HG02588 (cell line): ENCODE measurements around the gene PCNT.

Experiments
- ATAC-seq: cut with Tn5 transposase; IDR thresholded peaks from one replicate; pipeline ENCODE4 v1.9.1; 2021; ENCODE audit warnings: mild to moderate bottlenecking, moderate library complexity; ENCODE audit not compliant: unreplicated experiment

The PCNT gene, protein sequence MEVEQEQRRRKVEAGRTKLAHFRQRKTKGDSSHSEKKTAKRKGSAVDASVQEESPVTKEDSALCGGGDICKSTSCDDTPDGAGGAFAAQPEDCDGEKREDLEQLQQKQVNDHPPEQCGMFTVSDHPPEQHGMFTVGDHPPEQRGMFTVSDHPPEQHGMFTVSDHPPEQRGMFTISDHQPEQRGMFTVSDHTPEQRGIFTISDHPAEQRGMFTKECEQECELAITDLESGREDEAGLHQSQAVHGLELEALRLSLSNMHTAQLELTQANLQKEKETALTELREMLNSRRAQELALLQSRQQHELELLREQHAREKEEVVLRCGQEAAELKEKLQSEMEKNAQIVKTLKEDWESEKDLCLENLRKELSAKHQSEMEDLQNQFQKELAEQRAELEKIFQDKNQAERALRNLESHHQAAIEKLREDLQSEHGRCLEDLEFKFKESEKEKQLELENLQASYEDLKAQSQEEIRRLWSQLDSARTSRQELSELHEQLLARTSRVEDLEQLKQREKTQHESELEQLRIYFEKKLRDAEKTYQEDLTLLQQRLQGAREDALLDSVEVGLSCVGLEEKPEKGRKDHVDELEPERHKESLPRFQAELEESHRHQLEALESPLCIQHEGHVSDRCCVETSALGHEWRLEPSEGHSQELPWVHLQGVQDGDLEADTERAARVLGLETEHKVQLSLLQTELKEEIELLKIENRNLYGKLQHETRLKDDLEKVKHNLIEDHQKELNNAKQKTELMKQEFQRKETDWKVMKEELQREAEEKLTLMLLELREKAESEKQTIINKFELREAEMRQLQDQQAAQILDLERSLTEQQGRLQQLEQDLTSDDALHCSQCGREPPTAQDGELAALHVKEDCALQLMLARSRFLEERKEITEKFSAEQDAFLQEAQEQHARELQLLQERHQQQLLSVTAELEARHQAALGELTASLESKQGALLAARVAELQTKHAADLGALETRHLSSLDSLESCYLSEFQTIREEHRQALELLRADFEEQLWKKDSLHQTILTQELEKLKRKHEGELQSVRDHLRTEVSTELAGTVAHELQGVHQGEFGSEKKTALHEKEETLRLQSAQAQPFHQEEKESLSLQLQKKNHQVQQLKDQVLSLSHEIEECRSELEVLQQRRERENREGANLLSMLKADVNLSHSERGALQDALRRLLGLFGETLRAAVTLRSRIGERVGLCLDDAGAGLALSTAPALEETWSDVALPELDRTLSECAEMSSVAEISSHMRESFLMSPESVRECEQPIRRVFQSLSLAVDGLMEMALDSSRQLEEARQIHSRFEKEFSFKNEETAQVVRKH (N-terminal part only)

DNA sequence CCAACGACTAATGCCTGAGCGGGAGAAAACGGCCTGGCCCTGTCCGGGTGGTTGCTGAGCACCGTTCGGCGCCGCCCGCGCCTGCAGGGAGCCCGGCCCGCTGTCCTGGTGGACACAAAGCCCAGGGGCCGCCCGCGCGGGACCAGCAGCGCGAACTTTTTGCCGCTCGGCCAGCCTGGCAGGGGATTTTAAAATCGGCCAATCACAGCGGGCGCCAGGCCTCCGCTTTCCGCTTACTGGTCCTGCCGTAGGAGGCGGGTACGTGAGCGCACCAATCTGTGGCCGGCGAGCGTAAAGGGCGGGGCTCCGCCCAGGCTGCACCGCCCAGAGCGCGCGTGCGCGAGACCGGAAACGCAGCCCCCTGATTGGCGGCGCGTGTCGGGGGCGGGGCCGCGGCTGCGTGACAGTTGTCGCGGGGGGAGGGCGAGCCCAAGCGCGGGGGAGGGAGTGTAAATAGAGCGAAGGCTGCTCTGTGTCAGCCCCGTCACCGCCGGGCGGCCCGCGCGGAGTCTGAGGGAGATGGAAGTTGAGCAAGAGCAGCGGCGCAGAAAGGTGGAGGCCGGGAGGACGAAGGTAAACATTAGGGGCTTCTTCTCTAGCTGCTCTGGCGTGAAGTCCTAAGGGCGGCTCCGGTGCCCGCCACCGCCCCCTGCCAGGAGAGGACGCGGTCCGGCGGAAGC, at the start of gene PCNT, which contains the start of gene C21orf58:
Gene PCNT (plus strand): TSS at position 447 of the 680 bp plus-strand sequence. CDS start 73 bp downstream, at position 520.
Gene C21orf58 (minus strand): TSS at position 161 of the 680 bp plus-strand sequence. CDS start 1,132 bp downstream, outside the sequence.
- ATAC-seq: peak; percentile 78

GRCh38 chr21:46274797-46275390, 49.1 kb upstream of the PCNT start:
- ATAC-seq: no peak

DNA sequence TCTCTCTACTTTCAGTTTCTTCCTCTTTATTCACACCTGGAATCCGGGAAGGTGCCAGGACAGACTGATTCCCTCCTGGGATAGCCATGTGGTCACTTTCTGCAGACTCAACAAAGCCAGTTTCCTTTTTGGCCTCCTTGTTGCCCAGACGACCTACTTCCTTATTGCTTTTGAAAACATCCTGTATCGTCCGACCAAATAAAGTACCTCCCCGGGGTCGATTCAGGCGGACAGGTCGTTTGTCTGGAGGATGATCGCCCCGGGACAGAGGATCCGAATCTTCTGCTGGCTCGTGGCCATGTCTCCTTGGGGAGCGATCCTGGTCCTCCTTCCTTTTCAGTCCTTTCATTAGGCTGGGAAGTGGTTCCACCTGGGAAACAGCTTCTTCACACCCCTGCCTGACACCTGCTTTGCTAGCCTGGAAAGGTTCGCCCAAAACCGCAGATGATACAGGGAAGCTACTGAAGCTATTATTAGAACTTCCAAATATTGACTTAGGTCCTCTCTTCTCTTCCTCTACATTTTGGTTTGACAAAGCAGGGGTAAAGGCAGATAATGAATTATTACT, 39.8 kb upstream of the PCNT start:
- no peak for ATAC-seq

DNA sequence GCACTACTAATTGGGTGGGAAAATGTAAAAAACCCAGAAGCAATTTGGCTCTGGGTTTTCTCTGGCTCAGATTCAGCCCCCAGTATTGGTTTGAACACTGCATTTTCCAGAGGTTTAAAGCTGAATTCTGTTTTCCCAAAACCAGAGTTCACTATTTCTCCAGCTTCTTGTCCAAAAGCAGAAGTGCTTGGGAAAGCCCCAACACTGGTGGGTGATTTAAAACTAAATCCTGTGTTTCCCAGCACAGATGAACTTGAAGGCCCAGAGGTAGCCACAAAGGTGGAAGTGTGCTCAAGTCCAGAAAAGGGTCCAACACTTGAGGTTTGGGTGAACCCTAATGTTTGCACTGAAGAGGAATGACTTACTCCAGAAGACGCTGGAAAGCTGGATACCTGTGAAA, 39.2 kb upstream of the PCNT start:
- ATAC-seq: no peak

DNA sequence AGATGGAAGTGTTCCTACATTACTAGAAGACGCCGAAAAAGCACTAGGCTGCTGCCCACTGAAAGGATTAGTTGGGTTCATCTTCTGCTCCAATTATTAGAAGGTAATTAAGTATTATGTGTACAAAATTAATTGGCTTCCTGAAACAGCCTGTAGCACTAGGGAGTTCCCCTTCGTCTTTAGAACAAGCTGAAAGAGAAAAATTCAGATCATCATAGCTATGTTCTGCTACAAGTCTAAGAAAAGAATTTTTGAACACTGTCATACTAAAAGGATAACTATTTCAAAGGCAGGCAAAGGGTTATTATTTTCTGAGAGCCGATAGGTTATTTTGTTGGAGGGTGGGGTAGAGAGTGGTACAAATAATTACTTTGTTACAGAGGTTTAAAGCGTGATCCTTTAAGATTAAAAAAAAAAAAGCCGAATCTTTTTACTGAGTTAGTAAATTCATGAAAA, 38.7 kb upstream of the PCNT start, which contains the start of gene MCM3AP:
Gene MCM3AP (minus strand): TSS at position 406 of the 456 bp plus-strand sequence. CDS start 325 bp downstream, at position 81.
- no peak for ATAC-seq

DNA sequence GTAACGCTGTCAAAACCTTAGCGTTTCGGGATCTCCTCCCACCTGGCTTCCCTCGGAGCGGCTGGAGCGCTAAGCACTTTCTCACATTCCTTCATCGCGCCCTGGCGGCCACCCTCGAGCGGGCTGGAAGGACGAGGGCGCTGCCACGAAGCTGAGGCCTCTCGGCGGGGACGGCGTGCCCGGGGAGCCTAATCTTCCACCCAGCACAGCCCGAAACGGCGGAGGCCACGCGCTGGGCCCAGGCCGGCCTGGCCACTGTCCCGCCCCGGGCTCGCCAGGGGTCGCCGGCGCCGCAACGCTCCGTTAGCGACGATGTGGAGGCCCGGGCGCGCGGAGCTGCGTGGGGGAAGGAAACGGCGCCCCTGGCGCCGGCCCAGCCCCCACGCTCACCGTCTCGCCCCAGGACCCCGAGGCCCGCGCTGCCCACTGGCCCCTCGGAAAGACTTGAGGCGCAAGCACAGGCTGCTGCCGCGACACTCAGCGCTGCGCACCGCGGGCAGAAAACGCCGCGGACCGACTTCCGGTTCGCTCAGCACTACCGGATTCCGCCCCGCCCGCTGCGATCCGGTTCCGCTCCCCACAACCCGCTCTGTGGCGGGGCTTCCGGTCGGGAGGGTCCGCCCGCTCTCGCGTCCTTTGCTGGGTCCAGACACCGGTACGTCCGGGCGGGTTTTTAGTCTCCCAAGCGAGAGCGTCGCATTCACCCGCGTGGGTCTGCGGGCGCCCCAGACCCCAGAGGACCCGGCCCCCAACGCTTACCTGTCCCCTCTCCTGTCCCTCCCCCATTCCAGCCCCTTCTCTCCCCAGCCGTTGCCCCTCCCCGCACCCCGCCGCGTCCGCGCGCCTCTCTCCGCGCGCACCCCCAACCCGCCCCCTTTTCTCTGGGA, 38.0 kb upstream of the PCNT start, which contains the start of gene YBEY:
Gene YBEY (plus strand): TSS at position 582 of the 887 bp plus-strand sequence. CDS start 572 bp downstream, outside the sequence.
- peak; percentile 86 for ATAC-seq

- ATAC-seq: no peak
Observed at GRCh38 chr21:46286648-46287002, 37.3 kb upstream of the PCNT start.

- ATAC-seq: no peak
Observed at GRCh38 chr21:46287541-46287940, 36.4 kb upstream of the PCNT start.

- ATAC-seq: no peak
Observed at GRCh38 chr21:46289655-46290179, 34.2 kb upstream of the PCNT start.

GRCh38 chr21:46291561-46291960, 32.4 kb upstream of the PCNT start:
- ATAC-seq: no peak

DNA sequence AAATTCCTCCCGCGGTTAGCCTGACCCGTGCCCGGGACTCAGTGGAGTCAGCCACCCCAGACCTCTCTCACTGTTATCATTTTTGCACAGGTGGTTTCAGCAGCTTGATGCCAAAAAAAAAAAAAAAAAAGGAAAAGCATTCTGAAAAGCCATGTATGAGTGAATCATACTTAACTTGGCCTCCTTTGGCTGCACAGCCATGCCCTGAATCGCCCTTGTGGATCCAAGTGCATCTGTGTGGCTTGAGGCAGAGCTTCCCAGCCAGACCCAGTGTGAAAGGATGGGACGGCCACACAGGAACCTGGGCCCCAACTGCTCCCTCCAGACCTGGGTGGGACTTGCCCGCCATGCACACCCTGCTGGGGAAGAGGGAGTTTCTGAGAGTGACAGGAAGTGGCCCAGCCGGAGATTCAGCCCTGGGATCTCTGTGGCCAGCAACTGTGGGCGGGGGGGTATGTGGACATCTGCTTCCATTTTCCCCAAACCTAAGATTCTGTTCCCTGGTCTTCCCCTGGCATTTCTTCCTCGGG, 29.2 kb upstream of the PCNT start:
- ATAC-seq: no peak

DNA sequence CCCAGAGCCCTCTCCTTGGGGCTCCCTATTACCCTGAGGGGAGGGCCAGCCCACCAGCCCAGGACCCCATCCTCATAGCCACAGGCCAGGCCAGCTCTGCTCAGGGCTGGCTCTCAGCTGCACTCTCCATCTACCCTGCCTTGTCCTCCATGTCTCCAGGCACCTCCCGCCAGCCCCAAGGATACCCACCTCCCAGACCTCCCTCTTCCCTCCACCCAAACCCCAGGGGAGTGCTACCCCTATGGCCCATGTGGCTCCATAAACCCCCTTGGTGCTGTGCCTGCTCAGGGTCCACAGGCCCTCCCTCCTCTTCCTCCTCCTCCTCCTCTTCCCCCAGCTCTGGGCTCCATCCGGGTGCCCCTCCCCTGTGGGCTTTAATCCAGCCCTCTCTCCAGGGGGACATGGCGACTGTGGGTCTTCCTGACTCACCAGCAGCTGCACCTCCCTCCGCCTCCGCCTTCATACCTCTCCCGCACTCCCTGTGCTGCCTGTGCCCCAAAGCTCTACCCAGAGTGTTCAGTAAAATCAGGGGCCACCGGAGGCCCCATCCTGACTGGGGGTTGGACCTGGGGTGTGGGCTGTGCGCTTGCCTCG, 28.7 kb upstream of the PCNT start:
- ATAC-seq: no peak

- ATAC-seq: no peak
Observed at GRCh38 chr21:46295996-46296752, 27.8 kb upstream of the PCNT start.

DNA sequence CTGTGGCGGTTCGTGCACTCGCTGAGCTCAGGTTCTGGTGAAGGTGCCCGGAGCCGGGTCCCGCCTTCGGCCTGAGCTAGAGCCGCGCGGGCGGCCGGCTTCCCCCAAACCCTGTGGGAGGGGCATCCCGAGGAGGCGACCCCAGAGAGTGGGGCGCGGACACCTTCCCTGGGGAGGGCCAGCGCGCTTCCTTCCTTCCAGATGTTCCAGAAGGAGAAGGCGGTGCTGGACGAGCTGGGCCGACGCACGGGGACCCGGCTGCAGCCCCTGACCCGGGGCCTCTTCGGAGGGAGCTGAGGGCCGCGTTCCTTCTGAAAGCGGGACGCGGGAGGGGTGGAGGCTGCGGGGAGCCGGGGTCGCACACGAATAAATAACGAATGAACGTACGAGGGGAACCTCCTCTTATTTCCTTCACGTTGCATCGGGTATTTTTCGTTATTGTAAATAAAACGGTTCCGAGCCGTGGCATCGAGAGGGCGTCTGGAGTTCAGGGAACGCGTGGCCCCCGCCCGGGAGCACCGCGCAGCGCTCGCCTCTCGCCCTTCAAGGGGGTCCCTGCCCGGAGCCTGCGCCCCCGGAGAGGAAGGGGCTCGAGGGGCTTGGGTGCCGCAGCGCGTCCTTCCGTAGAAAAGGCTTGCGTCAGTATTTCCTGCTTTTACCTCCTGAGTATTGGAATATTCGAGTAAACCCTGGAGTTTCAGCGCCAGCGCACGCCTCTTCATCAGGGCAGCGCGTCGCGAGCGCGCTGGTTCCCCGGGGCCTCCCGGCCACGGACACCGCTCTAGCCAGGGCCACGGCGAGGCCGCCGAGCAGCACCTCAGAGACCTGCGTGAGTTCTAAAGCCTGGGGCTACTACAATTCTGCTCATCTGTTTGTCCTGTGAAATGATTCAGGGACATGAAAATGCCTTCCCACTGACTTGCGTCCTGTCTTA, 26.4 kb upstream of the PCNT start:
- ATAC-seq: no peak

DNA sequence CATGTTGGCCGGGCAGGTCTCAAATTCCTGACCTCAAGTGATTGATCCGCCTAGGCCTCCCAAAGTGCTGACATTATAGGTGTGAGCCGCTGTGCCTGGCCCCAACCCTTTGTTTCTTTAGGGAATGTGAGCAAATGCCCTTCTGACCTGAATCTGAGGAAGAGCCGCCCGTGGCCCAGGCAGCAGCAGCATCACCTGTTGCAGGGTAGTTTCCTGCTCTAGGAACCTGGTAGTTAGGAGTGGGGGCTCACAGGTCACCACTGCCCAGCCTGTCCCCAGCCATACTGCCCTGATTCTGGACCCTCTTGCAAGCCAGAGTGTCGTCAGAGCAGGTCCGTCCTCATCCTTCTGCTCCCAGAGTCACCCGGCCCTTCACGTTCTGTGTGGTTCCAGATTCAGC, 24.8 kb upstream of the PCNT start:
- ATAC-seq: no peak

DNA sequence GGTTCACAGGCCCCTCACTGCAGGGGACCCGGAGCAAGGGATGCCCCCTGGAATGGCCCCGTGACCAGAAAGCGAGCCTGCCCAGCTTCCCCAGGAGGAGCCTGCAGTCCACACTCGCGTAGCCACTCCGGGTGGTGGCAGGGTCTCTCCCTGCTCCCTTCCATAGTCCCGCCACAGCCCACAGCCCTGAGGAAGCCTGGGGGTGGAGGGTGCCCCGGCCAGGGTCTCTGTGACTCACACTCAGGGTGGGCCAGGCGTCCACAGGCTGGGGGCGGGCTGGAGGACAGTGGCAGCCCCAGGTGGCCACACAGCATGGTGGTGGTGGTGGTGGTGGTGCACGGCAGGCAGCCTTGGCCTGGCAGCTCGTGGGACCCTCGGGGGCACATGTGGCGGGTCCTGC, 22.2 kb upstream of the PCNT start:
- no peak for ATAC-seq
